ENCODE data around the gene SLAMF8. TPM values are rescaled to one million over a fixed set of nuclear protein-coding genes. Genes with fewer than 3 reads are reported as not detected.

The SLAMF8 gene
- total and polyA plus RNA-seq, 2 of the 8 experiments (the other 6 are each of a cell fraction or from before 2014, with no cell fraction given), result not detected

- H2BK20ac ChIP-seq (ENCODE audit: low read length), result no peak overlapping the region
- H2BK5ac ChIP-seq (ENCODE audit: low read depth, low read length), result no peak overlapping the region
- no peaks in the 10 kb centered on the region for H3K79me2 ChIP-seq (ENCODE audit: control insufficient read depth in 1 of 2, insufficient read depth in 2 of 2, low read length in 2 of 2)
- DNase-seq (ENCODE audit: low read depth in 1 of 2, low spot score in 2 of 2) (no peak), FAIRE-seq (no peak)
- H3K18ac ChIP-seq (ENCODE audit: extremely low read depth, low read length), result no peak overlapping the region
- no peaks in the 10 kb centered on the region; a peak in 1 of 7 replicates for H3K27me3 ChIP-seq (replicated peaks in 1 of 4; ENCODE audit: control insufficient read depth in 3 of 4, extremely low read depth in 1 of 4, insufficient read depth in 3 of 4, low read length in 3 of 4)
- CTCF ChIA-PET (ENCODE audit: partially characterized antibody), result interaction anchor here (1.0 to 20.8 kb wide), 3 partner anchors 8 to 79 kb away, joined by 3 to 645 read pairs (median 62); partner anchors contain the start of gene FCRL6
- H3K79me1 ChIP-seq (ENCODE audit: low read depth, low read length), result no peaks in the 10 kb centered on the region
- no peak overlapping the region for H2AFZ ChIP-seq (ENCODE audit: low read length)
- H2BK15ac ChIP-seq (ENCODE audit: low read length), result no peak overlapping the region
- no peaks in the 10 kb centered on the region for H3K9me3 ChIP-seq (ENCODE audit: insufficient read depth in 2 of 2, low read depth in 1 of 2, low read length in 1 of 2)
- no peak overlapping the region for H2BK12ac ChIP-seq (ENCODE audit: low read depth, low read length)
- H3K56ac ChIP-seq (replicated peaks; ENCODE audit: insufficient read length, low read depth, low read length), result no peak overlapping the region
- 89% methylated on average over 2 of the region's 2 CpGs; no CpG with 5 or more reads in 1 of the 2 experiments for WGBS, 2 experiments (ENCODE audit: extremely low coverage in 1 of 2, insufficient coverage in 1 of 2, insufficient read length in 1 of 2, insufficient replicate concordance in 2 of 2, low coverage in 1 of 2, low lambda C conversion rate in 2 of 2, missing lambda C conversion rate in 1 of 2)
- H4K91ac ChIP-seq (replicated peaks; ENCODE audit: insufficient read length, low read length), result no peak overlapping the region
- H2BK120ac ChIP-seq (replicated peaks; ENCODE audit: low read depth, low read length), result no peak overlapping the region
- H2AK5ac ChIP-seq (ENCODE audit: low read depth, low read length), result no peak overlapping the region
- POLR2A ChIA-PET (ENCODE audit: partially characterized antibody), result no interaction called here
- H3K23ac ChIP-seq (ENCODE audit: insufficient read length), result no peak overlapping the region
- H3K23me2 ChIP-seq (ENCODE audit: low read depth, low read length), result no peaks in the 10 kb centered on the region; the same call in 1 of the 2 replicates
- H3K14ac ChIP-seq (ENCODE audit: insufficient read length), result no peak overlapping the region
- H3K27ac ChIP-seq (ENCODE audit: low read depth, low read length), result no peak overlapping the region
- no peaks in the 10 kb centered on the region for H3K36me3 ChIP-seq (ENCODE audit: control insufficient read depth in 2 of 4, insufficient read depth in 4 of 4, low read length in 3 of 4)
- no peak overlapping the region for H3K4me3 ChIP-seq (ENCODE audit: extremely low read depth in 1 of 4, insufficient read depth in 2 of 4, low read depth in 3 of 4, low read length in 4 of 4)
- H4K8ac ChIP-seq (ENCODE audit: extremely low read depth, insufficient read depth, low read length), result no peak overlapping the region
- no peak overlapping the region for H3K4ac ChIP-seq (replicated peaks; ENCODE audit: insufficient read length, low read depth, low read length)
- no peak overlapping the region for H3K4me2 ChIP-seq (ENCODE audit: insufficient read depth in 1 of 2, low read depth in 2 of 2, low read length in 2 of 2)
- H3K9ac ChIP-seq (replicated peaks in 1 of 4; ENCODE audit: extremely low read depth in 1 of 4, low read depth in 3 of 4, low read length in 3 of 4), result no peak overlapping the region
- H4K20me1 ChIP-seq (replicated peaks in 1 of 2; ENCODE audit: control insufficient read depth in 1 of 2, insufficient read depth in 2 of 2, low read length in 2 of 2), result no peaks in the 10 kb centered on the region
- no peak overlapping the region for H4K5ac ChIP-seq (ENCODE audit: insufficient read length, low read depth, low read length)
- no peaks in the 10 kb centered on the region for H3K4me1 ChIP-seq (replicated peaks in 1 of 4; ENCODE audit: control insufficient read depth in 3 of 4, insufficient read depth in 4 of 4, low read length in 3 of 4)
- TF ChIP-seq HDAC2 (IDR thresholded peaks at IDR 0.05; ENCODE audit: borderline replicate concordance in 1 of 2, low read depth in 2 of 2, low read length in 2 of 2) (no peak), EP300 (IDR thresholded peaks at IDR 0.05; ENCODE audit: borderline replicate concordance in 1 of 2, low read depth in 2 of 2, low read length in 2 of 2) (no peak), SP2 (IDR thresholded peaks at IDR 0.05; ENCODE audit: low read length) (no peak), CEBPB (IDR thresholded peaks at IDR 0.05; ENCODE audit: low read depth, low read length) (no peak), CTCF (IDR thresholded peaks at IDR 0.05; ENCODE audit: control extremely low read depth in 1 of 3, insufficient read depth in 1 of 3, low read depth in 1 of 3, low read length in 3 of 3) (no peak), RBBP5 (IDR thresholded peaks at IDR 0.05; ENCODE audit: borderline replicate concordance, low read depth, low read length) (no peak), EGR1 (IDR thresholded peaks at IDR 0.05; ENCODE audit: borderline replicate concordance, low read depth, low read length) (no peak), YY1 (IDR thresholded peaks at IDR 0.05; ENCODE audit: low read depth, low read length) (no peak), RNF2 (IDR thresholded peaks at IDR 0.05; ENCODE audit: borderline replicate concordance, low read depth, low read length, missing control alignments, poor library complexity, severe bottlenecking) (no peak), CBX8 (IDR thresholded peaks at IDR 0.05; ENCODE audit: borderline replicate concordance, low read depth, low read length) (no peak)
Observed at GRCh38 chr1:159882527-159882862, 55.8 kb downstream of the SLAMF8 start.
